ENCODE results near the gene PACSIN1. TPM values are rescaled to one million over a fixed set of nuclear protein-coding genes. Genes with fewer than 3 reads are reported as not detected.
"Not testable (repeated sequence)": the region's sequence is repeated elsewhere in the genome, so short reads cannot be mapped to it uniquely, and the experiment has no call there.

PACSIN1 gene
- polyA plus RNA-seq, 4 donors, result 0.65 to 1.2 (median 0.84) TPM

DNA sequence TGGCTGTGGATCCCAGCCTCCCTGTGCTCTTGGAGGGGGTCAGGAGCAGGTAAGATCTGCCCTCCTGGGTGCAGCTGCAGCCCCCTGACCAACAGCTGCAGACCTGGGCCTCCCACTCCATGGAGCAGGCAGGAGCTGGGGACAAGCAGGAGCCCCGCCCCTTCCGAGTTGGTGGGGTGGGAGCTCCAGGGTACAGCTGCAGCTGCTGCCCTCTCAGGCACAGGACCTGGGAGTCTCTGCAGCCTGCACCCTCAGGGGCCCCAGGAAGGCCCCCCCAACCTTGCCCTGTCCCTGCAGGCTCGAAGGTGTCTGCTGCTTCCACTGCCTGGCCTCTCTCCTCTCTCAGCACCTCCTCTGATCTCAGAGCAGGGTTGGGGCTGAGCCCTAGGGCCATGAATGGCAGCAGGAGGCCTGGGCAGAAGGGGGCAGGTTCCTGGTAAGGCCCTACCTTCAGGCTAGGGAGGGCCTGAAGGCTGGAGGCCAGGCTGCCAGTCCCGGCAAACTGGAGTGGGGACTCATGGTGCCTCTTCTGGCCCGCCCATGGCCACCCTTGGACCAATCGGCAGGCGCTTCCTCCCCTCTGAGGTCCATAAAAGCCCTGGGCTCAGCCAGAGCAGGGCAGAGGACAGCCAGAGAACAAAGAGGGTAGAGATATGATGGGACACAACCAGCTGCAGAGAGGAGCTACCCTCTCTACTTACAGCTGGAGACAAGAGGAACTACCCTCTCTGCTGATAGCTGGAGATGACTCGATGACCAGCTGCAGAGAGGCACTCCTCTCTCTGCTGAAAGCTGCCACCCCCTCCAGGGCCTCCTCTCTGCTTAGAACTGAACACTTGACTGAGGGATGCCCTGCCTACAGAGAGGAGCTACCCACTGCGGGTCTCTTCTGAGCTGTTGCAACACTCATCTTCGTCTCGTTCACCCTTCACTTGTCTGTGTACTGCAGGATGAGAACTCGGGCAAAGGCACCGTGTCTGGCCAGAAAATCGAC, 7.8 kb upstream of the PACSIN1 start:
- no peak for DNase-seq (ENCODE audit: low read depth in 4 of 4, low spot score in 2 of 4)

DNA sequence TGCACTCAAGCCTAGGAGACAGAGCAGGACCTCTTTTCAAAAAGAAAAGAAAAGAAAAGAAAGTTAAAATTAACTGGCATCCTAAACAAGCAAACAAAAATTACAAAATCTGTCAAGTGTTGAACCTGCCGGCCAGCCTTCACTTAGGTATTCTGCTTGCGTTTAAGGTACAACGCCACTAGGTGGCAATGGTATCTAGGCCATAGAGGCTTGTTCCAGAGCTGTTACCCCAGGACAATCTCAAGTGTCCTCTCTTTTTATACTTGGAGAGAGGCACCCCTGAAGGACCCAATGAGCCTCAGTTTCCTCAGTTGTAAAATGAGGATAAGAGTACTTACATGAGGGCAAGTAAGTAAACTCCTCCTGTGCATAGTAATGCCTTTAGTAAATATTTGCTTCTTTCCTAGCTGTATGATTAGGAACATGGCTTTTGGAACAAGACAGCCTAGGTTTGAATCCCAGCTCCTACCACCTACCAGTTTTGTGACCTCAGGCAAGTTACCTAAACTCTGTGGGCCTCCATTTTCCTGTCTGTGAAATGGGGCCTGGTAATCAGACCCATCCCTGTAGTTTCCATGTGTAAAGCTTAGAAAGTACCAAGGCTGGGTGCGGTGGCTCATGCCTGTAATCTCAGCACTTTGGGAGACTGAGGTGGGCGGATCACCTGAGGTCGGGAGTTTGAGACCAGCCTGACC, 5.8 kb upstream of the PACSIN1 start:
- no peak for DNase-seq (ENCODE audit: low read depth in 4 of 4, low spot score in 2 of 4)

DNA sequence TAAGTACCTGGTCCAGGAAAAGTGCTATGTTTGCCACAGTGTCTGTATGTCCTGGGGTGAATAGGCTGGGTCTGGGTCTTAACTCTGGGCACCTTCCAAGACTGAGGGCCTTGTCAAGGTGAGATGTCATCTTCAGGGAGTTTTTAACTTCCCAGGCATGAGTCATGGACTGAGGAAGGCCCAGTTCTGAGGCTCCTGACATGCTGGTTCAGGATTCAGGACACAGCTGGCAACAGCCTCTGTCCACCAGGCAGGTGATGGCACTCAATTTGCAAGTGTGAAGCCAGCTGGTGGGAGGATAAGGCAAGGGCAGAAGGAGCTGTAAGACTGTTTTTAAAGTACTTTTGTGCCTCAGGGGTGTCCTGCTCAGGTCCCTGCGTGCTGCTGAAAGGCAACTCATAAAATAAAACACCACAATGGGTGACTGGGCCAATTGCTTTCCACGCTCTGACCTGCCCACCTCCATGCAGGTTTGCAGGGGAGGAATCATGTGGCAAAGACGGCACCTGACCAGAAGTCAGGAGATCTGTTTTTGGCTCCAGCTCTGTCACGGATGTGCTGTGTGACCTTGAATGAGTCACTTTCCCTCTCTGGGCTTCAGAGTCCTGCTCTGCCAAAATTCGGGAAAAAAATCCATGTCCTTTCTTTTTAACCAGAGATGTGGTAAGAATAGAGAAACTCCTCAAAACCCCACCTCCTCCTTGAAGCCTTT, 4.9 kb upstream of the PACSIN1 start:
- DNase-seq (ENCODE audit: low read depth in 4 of 4, low spot score in 2 of 4), result no peak

- no peak for DNase-seq (ENCODE audit: low read depth in 4 of 4, low spot score in 2 of 4)
Observed at GRCh38 chr6:34462010-34462409, 3.9 kb upstream of the PACSIN1 start.

DNA sequence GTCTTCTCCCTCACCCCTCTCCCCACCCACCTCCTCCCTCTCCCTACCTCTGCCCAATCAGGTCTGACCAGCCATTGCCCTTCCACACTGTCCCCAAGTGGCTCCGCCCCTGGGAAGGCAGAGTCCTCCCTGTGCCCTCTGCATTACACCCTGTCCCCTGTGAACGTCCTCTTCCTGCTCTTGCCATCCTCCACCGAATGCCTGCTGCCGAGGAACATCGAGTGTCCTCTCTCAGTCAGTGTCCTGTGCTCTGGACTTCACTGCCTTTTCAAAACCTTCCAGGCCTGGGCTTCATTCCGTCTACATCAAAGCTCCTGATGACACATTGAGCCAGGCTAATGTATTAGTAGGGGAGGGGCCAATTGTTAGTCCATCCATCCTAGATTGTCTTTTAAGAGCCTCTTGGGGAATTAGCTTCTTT, 3.3 kb upstream of the PACSIN1 start:
- DNase-seq (ENCODE audit: low read depth in 4 of 4, low spot score in 2 of 4), result no peak

DNA sequence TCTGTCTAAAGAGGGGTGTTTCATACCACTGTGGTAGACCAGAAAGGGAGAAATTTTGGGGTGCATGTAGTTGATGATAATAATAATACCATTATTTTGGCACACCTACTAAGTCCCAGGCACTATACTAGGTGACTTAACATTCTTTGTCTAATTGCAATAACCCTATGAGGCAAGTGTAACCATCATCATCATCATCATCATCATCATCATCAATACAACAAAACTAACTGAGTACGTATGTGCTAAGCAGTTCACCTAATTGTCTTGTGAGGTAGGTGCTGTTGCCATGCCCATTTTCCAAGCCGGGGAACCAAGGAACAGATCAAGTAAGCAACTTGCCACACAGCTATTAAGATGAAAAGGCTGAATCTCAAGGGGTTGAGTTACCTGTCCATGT, 2.6 kb upstream of the PACSIN1 start:
- no peak for DNase-seq (ENCODE audit: low read depth in 4 of 4, low spot score in 2 of 4)

DNA sequence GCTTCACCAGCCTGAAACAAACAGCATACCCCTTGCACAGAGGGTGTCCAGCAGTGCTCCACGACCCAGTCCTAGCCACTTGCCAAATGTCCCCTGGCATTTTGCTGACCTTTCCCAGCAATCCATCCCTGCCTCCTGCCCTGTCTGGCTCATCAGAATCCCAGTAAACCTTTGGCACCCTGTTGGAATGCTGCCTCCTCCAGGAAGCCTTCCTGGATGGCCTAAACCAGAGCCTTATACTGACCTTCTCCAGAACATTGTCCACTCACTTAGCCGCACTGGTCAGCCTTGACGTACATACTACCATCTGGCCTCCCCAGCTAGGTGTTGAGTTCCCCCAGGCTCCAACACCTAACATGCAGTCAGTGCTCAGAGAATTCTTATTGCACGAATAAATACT, 2.0 kb upstream of the PACSIN1 start:
- no peak for DNase-seq (ENCODE audit: low read depth in 4 of 4, low spot score in 2 of 4)

DNA sequence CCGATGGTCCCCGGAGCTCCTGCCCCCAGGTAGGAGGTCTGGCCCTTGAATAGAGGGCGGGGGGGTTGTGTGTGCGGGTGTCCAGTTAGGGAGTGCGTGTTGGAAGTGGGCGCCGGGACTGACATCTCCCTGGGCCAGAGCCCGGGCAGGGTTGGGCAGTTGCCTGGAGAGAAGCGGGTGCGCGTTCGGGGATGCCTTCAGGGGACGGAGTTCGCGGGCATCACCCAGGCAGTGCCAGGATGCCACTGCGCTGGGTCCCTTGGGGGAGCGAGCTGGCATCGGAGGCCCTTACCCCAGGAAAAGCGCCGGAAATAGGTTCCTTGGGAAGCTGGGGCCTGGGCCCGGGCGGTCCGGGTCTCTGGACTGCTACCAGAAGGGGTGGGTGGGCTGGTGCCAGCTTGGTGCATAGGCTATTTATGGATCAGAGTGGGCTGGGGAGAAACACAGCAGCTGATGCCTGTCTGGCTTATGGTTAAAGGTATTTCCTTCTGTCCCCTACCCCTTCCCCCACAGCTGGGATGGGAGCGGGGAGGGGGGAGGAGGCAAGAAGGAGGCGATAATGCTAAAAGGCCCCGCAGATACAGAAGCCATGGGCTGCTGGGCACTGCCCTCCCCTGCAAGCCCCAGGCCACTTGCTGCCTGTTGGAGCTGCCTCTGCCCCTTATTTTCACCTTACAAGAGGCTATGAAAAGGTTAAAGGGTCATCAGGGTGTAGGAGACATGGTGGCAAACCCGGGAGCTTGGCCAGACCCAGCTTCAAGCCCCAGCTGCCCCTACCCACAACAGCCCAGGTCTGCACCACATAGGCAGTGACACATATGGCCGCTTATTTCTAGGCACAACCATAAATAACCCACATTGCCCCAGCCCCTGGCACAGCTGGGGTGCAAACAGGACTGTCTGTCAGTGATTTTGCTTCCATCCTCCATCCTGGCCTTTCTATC, 638 bp downstream of the PACSIN1 start:
- DNase-seq (ENCODE audit: low read depth in 4 of 4, low spot score in 2 of 4), result no peak

GRCh38 chr6:34468378-34468892, 2.6 kb downstream of the PACSIN1 start:
- no peak for DNase-seq (ENCODE audit: low read depth in 4 of 4, low spot score in 2 of 4)

DNA sequence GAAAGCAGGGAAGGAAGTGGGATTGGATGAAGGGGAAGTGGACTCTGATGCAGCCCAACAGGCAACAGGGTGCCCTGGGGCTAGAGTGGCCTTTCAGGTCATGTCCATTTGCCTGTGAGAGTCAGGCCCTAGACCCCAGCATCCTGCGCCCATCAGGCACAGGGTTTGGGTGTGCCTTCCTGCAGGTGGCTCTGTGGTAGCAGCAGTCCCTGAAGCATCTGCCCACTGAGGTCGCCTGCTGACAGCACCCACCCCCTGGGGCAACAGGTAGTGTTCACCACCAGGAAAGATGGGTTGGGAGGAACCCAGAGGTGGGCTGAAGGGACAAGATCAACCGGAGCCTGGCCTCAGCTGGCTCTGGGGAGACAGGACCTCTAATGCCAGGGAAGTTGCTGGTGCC, 3.6 kb downstream of the PACSIN1 start:
- no peak for DNase-seq (ENCODE audit: low read depth in 4 of 4, low spot score in 2 of 4)

- no peak for DNase-seq (ENCODE audit: low read depth in 4 of 4, low spot score in 2 of 4)
Observed at GRCh38 chr6:34472425-34472824, 6.5 kb downstream of the PACSIN1 start.

DNA sequence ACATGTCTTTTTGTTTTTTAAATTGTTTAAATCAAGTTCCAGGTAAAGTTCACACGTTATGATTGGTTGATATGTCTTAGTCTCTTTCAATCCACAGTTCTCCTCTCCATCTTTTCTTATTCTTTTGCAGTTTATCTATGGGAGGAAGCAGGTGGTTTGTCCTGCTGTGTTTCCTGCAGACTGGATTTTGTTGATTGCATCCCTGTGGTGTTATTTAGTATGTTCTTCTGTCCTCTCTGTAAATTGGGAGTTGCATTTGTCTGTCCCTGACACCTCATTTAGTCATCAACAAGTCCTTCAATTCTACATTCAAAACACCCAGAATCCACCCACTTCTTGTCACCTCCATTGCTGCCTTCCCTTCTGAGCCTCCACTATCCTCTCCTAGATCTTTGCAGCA, 8.1 kb downstream of the PACSIN1 start:
- DNase-seq (ENCODE audit: low read depth in 4 of 4, low spot score in 2 of 4), result no peak

DNA sequence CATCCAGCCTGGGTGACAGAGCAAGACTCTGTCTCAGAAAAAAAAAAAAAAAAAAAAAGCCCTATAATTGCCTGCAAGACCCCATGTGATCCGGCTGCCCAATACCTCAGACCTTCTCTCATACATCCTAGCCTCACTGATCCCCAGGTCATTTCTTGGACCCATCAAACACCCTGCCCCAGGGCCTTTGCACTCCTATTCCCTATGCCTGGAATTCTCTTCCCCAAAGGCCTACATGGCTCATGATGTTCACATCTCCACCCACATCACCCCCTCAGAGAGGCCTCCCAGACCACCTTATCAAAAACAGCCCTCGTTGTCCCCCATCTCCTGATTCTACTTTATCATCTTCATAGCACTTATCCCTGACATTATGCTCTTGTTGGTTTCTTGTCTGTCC, 8.9 kb downstream of the PACSIN1 start:
- DNase-seq (ENCODE audit: low read depth in 4 of 4, low spot score in 2 of 4), result no peak

DNA sequence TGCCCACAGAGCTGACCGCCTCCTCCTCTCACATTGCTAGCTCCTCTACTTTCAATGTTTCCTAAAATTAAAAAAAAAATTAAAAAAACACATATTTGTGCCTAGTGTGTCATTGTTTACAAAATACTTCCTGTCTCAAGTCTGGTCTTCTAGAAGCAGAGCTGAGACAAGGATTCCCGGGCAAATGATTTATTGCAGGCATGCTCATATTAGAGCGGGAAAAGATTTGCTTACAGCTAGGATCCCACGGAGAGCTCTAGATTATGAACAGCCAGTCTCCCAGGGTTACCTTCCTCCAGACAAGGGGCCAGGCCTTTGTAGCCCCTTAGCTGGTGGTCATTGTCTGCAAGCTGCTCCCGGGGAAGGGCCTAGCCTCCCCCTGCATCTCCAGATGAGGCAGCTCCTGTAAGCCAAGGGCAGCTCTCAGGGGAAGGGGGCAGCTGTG, 9.4 kb downstream of the PACSIN1 start:
- no peak for DNase-seq (ENCODE audit: low read depth in 4 of 4, low spot score in 2 of 4)

GRCh38 chr6:34475767-34476328, 10.0 kb downstream of the PACSIN1 start:
- DNase-seq (ENCODE audit: low read depth in 4 of 4, low spot score in 2 of 4), result no peak

- no peak for DNase-seq (ENCODE audit: low read depth in 4 of 4, low spot score in 2 of 4)
Observed at GRCh38 chr6:34476447-34476846, 10.6 kb downstream of the PACSIN1 start.

DNA sequence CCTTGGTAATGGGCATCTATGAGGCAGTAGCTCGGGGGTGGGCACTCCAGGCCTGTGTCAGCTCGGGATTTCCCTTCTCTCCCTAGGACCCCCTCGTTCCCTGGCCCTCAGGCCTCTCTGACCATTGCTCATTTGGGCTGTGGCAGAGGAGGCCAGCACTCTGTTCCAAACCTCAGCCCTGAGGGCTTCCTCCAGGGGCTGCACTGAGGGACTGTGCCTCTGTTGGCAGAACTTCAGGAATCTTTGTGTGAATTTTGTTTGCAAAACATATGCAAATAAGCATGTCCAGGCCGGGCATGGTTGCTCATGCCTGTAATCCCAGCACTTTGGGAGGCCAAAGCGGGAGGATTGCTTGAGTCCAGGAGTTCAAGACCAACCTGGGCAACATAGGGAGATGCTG, 11.0 kb downstream of the PACSIN1 start:
- DNase-seq (ENCODE audit: low read depth in 4 of 4, low spot score in 2 of 4), result no peak

DNA sequence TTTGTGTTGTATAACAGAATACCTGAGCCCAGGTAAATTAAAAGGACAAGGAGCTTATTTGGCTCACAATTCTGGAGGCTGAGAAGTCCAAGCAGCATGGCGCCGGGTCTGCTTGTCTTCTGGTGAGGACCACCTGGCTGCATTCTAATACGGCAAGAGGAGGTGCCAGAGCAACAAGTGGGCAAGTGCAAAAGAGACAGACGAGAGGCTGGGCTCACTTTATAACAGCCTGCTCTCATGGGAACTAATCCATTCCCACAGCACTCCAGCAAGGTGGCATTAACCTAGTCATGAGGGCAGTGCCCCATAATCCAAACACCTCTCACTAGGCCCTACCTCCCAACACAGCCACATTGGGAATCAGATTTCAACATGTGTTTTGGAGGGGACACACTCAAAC, 12.9 kb downstream of the PACSIN1 start:
- DNase-seq (ENCODE audit: low read depth in 4 of 4, low spot score in 2 of 4), result no peak

GRCh38 chr6:34483781-34484180, 17.9 kb downstream of the PACSIN1 start:
- not testable (repeated sequence) for DNase-seq (ENCODE audit: low read depth in 4 of 4, low spot score in 2 of 4)
